Mucosa of descending colon (tissue), 3 donors: ENCODE data around the gene TP53I11. TPM values are rescaled to one million over a fixed set of nuclear protein-coding genes. Genes with fewer than 3 reads are reported as not detected.

Experiments used
- ATAC-seq: fragments of 200-7000 bp; cut with Tn5 transposase; one replicate; pipeline ENCODE4 v1.9.1; 2020; ENCODE audit warnings: mild to moderate bottlenecking, moderate library complexity
- DNase-seq, 3 donors: peaks; one replicate each; pipeline ENCODE4 v3.0.0-alpha.2; 2020
- H3K36me3 ChIP-seq: fragments of 200-600 bp; one replicate; pipeline ENCODE4 v1.8.0; 2021; ENCODE audit warnings: low read depth, mild to moderate bottlenecking
- H3K4me1 ChIP-seq: fragments of 200-600 bp; one replicate; pipeline ENCODE4 v1.8.0; 2021; ENCODE audit warnings: low read depth, mild to moderate bottlenecking
- H3K4me3 ChIP-seq: fragments of 200-600 bp; one replicate; pipeline ENCODE4 v1.8.0; 2021; ENCODE audit warnings: mild to moderate bottlenecking
- H3K9me3 ChIP-seq: fragments of 200-600 bp; one replicate; pipeline ENCODE4 v1.8.0; 2021; ENCODE audit warnings: mild to moderate bottlenecking
- intact Hi-C, 2 donors: fragments of 100-400 bp; cut with DNase I in 1 of 2; cut with micrococcal nuclease in 1 of 2; formaldehyde crosslinking; loops; one replicate each; pipeline versions ENCODE4 v1.11.0 to v1.11.1; 2022; cut with DNase I, micrococcal nuclease
- total RNA-seq, 3 donors: library from RNA; stranded (reverse); fragmentation: NEBNext Ultra II Directional in 2 of 3; extraction: Animal tissue kit (Norgen Biotek cat#: 25700) in 2 of 3; gene quantifications; one replicate each; pipeline versions ENCODE4 v1.2.1 to v1.2.4, GENCODE V29; 2021 to 2023
- TF ChIP-seq, protein P1 (sequence below): fragments of 200-600 bp; IDR thresholded peaks from one replicate; pipeline ENCODE4 v1.8.0; 2022; ENCODE audit warnings: antibody characterized with exemption, mild to moderate bottlenecking
- donor health status: DM: no; HTN: no; CAD: no; lungs with moderate emphysema.
- donor health status: DM: no; HTN: no; CAD: no.
- donor health status: DM: no; HTN: yes; CAD: no.

The TP53I11 gene
- total RNA-seq, 3 donors from 2014 or later: 48.4 to 95.9 (median 91.9) TPM

DNA sequence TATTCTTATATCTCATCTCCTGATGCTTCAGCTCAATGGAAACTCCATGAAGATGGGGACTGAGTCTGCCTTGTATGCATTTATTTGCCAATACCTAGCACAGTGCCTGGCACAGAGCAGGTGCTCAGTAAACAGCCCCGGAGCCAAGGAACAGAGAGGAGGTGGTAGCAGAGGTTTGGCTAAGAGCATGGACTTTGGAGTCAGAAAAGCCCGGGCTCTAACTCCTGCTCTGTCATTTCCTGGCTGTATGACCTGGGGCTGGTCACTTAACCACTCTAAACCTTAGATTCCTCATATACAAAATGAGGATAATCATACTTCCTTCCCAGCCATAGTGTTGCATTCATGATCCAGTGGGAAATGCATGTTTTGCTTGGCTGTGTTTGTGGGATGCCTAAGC, 36.6 kb downstream of the TP53I11 start:
- Histone ChIP-seq H3K36me3 (no peaks in the 10 kb centered on the region), H3K4me1 (peaks cover 4% of the 10 kb centered on the region), H3K9me3 (no peaks in the 10 kb centered on the region), H3K4me3 (no peak overlapping the region)
- no peak for DNase-seq
- ATAC-seq: peak; percentile 46
- TF ChIP-seq, protein P1, sequence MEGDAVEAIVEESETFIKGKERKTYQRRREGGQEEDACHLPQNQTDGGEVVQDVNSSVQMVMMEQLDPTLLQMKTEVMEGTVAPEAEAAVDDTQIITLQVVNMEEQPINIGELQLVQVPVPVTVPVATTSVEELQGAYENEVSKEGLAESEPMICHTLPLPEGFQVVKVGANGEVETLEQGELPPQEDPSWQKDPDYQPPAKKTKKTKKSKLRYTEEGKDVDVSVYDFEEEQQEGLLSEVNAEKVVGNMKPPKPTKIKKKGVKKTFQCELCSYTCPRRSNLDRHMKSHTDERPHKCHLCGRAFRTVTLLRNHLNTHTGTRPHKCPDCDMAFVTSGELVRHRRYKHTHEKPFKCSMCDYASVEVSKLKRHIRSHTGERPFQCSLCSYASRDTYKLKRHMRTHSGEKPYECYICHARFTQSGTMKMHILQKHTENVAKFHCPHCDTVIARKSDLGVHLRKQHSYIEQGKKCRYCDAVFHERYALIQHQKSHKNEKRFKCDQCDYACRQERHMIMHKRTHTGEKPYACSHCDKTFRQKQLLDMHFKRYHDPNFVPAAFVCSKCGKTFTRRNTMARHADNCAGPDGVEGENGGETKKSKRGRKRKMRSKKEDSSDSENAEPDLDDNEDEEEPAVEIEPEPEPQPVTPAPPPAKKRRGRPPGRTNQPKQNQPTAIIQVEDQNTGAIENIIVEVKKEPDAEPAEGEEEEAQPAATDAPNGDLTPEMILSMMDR: no peak
- intact Hi-C loops: loop anchor here (5.0 to 10.0 kb wide), 4 partner anchors 187 to 359 kb away; partner anchors contain the start of gene TSPAN18 (in 2 of the 2)

DNA sequence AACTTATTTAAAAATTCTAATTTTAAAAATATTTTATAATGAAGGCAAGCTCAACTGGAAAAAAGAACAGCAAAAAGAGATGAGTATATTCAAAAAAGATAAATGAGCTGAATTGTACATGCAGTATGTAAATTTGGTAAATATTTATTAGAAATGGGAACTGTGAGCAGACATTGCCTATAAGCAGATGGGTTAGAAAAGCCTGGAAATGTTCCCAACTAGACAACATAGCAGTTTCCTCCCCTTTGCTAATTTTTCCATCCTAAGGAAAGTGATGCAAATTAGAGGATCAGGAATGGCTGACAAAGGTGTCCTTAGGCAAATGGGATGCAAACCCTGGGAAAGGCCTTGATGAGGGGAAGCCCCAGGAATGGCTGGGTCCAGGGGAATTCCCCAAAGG, 37.2 kb downstream of the TP53I11 start:
- Histone ChIP-seq H3K9me3 (no peaks in the 10 kb centered on the region), H3K4me1 (peaks cover 4% of the 10 kb centered on the region), H3K36me3 (no peaks in the 10 kb centered on the region), H3K4me3 (no peak overlapping the region)
- TF ChIP-seq, protein P1: no peak
- DNase-seq: no peak
- no peak for ATAC-seq
- intact Hi-C loops: loop anchor here (5.0 to 10.0 kb wide), 4 partner anchors 186 to 359 kb away; partner anchors contain the start of gene TSPAN18 (in 2 of the 2)

DNA sequence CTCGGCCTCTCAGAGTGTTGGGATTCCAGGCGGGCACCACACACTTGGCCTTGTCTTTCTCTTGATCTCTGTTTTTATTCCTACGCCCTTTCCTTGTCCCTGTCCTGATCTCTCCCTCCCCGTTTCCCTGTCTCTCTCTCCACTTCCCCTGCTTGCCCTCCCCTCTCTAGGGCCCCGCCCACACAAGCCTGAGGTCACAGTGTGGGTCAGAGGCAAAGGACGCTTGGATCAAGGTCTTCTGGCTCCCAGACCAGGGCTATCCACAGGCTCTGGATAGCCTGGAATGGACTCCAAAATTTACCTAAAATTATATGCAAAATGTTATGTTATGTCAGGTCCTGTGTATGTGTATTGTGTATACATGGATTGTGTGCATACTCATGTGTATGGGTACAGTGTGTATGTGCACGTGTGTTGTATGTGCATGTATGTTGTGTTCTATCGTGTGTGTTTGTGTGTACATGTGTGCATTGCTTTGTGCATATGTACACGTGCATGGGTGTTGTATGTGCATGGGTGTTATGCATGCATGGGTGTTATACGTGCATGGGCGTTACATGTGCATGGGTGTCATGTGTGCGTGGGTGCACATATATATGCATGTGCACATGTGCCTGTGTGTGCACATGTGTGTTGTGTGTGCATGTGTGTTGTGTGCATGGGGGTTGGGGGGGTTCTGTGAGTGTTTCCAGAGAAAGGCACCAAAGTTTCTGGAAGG, 38.3 kb downstream of the TP53I11 start:
- Histone ChIP-seq H3K36me3 (no peaks in the 10 kb centered on the region), H3K4me1 (peaks cover 4% of the 10 kb centered on the region), H3K4me3 (no peak overlapping the region), H3K9me3 (no peaks in the 10 kb centered on the region)
- TF ChIP-seq, protein P1: no peak
- intact Hi-C loops: loop anchor here (5.0 to 10.0 kb wide), 4 partner anchors 185 to 358 kb away; partner anchors contain the start of gene TSPAN18 (in 2 of the 2)
- DNase-seq (no peak), ATAC-seq (no peak)

DNA sequence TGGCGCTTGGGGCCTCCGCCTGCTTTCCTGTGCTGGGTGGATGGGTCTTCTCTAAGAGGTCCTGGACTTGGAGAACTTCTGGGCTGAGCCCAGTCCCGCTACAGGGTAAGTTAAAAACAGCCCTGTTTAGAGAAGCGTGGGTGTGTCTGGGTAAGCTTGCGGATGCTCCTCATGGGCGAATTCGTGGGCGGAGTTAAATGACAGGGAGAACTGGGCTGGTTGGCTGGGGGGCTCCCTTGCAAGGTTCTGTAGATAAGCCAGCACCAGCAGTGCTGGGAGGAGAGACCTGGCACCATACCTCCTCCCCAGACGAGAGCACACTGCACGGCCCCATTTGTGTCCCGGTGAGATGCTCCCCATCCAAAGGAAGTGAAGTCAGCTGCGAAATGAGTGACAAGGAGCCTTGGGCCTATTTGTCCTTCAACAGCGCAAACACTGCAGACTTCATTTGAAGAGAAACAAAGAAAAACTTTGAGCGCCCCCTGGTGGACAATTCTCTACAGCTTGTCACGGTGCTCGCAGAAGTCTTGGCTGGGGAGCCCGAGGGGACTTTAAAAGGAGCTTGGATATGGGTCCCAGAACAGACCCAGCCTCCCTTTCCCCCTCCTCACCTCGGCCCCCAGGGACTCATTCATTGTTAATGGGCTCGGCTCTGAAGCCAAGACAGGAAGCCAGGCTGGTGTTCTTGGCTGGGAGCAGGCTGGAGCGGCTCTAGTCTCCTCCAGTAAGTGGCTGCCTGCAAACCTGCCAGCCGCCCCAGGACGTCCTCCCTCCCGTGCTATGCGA, 39.5 kb downstream of the TP53I11 start:
- H3K4me3 ChIP-seq: no peak overlapping the region
- TF ChIP-seq, protein P1: peak; percentile 53
- intact Hi-C loops: loop anchor here (5.0 to 10.0 kb wide), 4 partner anchors 184 to 356 kb away; partner anchors contain the start of gene TSPAN18 (in 2 of the 2)
- peak; percentile 80 for ATAC-seq
- DNase-seq: peak in 2 of 3 donors; percentile 64 to 98
- H3K9me3 ChIP-seq: no peaks in the 10 kb centered on the region
- no peaks in the 10 kb centered on the region for H3K36me3 ChIP-seq
- peaks cover 9% of the 10 kb centered on the region for H3K4me1 ChIP-seq

DNA sequence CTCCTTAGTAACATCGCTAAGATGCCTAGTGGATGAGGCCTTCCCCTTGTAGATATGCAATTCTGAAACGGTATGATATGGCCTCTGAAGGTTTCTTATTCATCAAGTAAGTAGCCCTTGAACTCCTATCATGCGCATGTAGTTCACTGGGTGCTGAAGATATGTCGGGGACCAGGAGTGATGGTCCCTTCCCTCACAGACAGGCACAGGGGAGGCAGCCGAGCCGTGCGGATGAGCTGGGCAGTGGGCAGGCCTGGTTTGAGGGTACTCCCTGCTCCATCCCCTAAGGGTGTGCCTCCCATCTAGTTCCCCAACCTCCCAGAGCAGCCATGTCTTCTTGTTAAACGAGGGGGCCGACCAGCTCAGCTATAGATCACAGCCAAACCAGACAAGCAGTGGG, 40.1 kb downstream of the TP53I11 start:
- TF ChIP-seq, protein P1: no peak
- no peak overlapping the region for H3K4me3 ChIP-seq
- H3K36me3 ChIP-seq: no peaks in the 10 kb centered on the region
- H3K9me3 ChIP-seq: no peaks in the 10 kb centered on the region
- DNase-seq (no peak), ATAC-seq (no peak)
- H3K4me1 ChIP-seq: peaks cover 9% of the 10 kb centered on the region
- intact Hi-C loops: loop anchor here (5.0 to 10.0 kb wide), 4 partner anchors 183 to 356 kb away; partner anchors contain the start of gene TSPAN18 (in 2 of the 2)
